CD14-positive monocyte (primary cell): ENCODE results near the gene ZC3H4. TPM values are rescaled to one million over a fixed set of nuclear protein-coding genes. Genes with fewer than 3 reads are reported as not detected.

ENCODE experiments used
- DNase-seq, 3 donors: peaks; one replicate each; pipeline ENCODE4 v3.0.0-alpha.2; 2011 to 2022
- H2AFZ ChIP-seq: 2 replicates; pipeline ENCODE4 v1.6.0; 2012; ENCODE audit warnings: mild to moderate bottlenecking, low read depth, low read length, inconsistent platforms; ENCODE audit not compliant: insufficient read depth, poor library complexity, severe bottlenecking
- H3K27ac ChIP-seq, 2 donors: 1 replicate in 1 of 2; 2 replicates in 1 of 2; pipeline ENCODE4 v1.5.1; 2012 to 2013; ENCODE audit warnings: low read length in 2 of 2, control low read depth in 1 of 2, inconsistent platforms in 1 of 2, low read depth in 1 of 2, mild to moderate bottlenecking in 1 of 2
- H3K27me3 ChIP-seq, 2 donors: one replicate each; pipeline versions ENCODE4 v1.6.0 to v1.6.1; 2011 to 2013; ENCODE audit warnings: low read length in 2 of 2; ENCODE audit not compliant: control insufficient read depth in 2 of 2, insufficient read depth in 2 of 2
- H3K36me3 ChIP-seq, 2 donors: replicated peaks in 1 of 2; 1 replicate in 1 of 2; 2 replicates in 1 of 2; pipeline versions ENCODE4 v1.5.1 to v1.6.1; 2012 to 2013; ENCODE audit warnings: low read length in 2 of 2, control low read depth in 1 of 2, inconsistent platforms in 1 of 2, mild to moderate bottlenecking in 1 of 2; ENCODE audit not compliant: insufficient read depth in 2 of 2, control insufficient read depth in 1 of 2
- H3K4me1 ChIP-seq, 2 donors: 1 replicate in 1 of 2; 2 replicates in 1 of 2; pipeline versions ENCODE4 v1.5.1 to v1.6.1; 2012 to 2013; ENCODE audit warnings: low read length in 2 of 2, control low read depth in 1 of 2, inconsistent platforms in 1 of 2, mild to moderate bottlenecking in 1 of 2, moderate library complexity in 1 of 2; ENCODE audit not compliant: insufficient read depth in 2 of 2, control insufficient read depth in 1 of 2
- H3K4me2 ChIP-seq: replicated peaks from 2 replicates; pipeline ENCODE3; 2012; ENCODE audit warnings: low read length, moderate library complexity, mild to moderate bottlenecking; ENCODE audit not compliant: poor library complexity, severe bottlenecking; ENCODE audit errors: extremely low read depth
- H3K4me3 ChIP-seq, 3 experiments: fragments of 200-600 bp in 1 of 3; sonication (generic) in 1 of 3; replicated peaks in 1 of 3; 1 replicate in 2 of 3; 2 replicates in 1 of 3; pipeline ENCODE4 v1.5.1; 2011 to 2013; ENCODE audit warnings: low read length in 3 of 3, mild to moderate bottlenecking in 3 of 3, control low read depth in 2 of 3, low read depth in 2 of 3, inconsistent platforms in 1 of 3, moderate library complexity in 1 of 3
- H3K79me2 ChIP-seq: 2 replicates; pipeline ENCODE4 v1.6.0; 2012; ENCODE audit warnings: mild to moderate bottlenecking, control low read depth, inconsistent platforms, low read length, moderate library complexity; ENCODE audit not compliant: insufficient read depth
- H3K9ac ChIP-seq: 2 replicates; pipeline ENCODE4 v1.6.0; 2017; ENCODE audit warnings: low read length, mild to moderate bottlenecking; ENCODE audit not compliant: insufficient read depth, poor library complexity, severe bottlenecking
- H3K9me3 ChIP-seq, 2 donors: replicated peaks in 1 of 2; 1 replicate in 1 of 2; 2 replicates in 1 of 2; pipeline versions ENCODE4 v1.5.1 to v1.6.1; 2012 to 2013; ENCODE audit warnings: low read length in 2 of 2, control low read depth in 1 of 2; ENCODE audit not compliant: control insufficient read depth in 1 of 2, insufficient read depth in 1 of 2
- H4K20me1 ChIP-seq: 2 replicates; pipeline ENCODE4 v1.6.0; 2012; ENCODE audit warnings: mild to moderate bottlenecking, low read length, control low read depth, moderate library complexity; ENCODE audit not compliant: insufficient read depth
- H3K27ac Mint-ChIP-seq, 7 donors: one replicate each; pipeline ENCODE4 v1.8.0; 2020; ENCODE audit warnings: mild to moderate bottlenecking in 7 of 7, mixed read lengths in 7 of 7, moderate library complexity in 6 of 7, inconsistent platforms in 2 of 7
- H3K27me3 Mint-ChIP-seq, 3 donors: one replicate each; pipeline ENCODE4 v1.8.0; 2021 to 2022; ENCODE audit warnings: low read depth in 3 of 3, mild to moderate bottlenecking in 3 of 3, mixed read lengths in 3 of 3, moderate library complexity in 3 of 3, inconsistent platforms in 1 of 3
- H3K36me3 Mint-ChIP-seq, 2 donors: one replicate each; pipeline ENCODE4 v1.8.0; 2020; ENCODE audit warnings: mixed read lengths in 2 of 2, inconsistent platforms in 1 of 2, mild to moderate bottlenecking in 1 of 2
- H3K4me1 Mint-ChIP-seq: one replicate; pipeline ENCODE4 v1.8.0; 2020; ENCODE audit warnings: mild to moderate bottlenecking, mixed read lengths
- H3K4me3 Mint-ChIP-seq, 2 donors: one replicate each; pipeline ENCODE4 v1.8.0; 2020; ENCODE audit warnings: mild to moderate bottlenecking in 2 of 2, mixed read lengths in 2 of 2, moderate library complexity in 1 of 2
- H3K9me3 Mint-ChIP-seq, 7 donors: one replicate each; pipeline ENCODE4 v1.8.0; 2020 to 2022; ENCODE audit warnings: mixed read lengths in 7 of 7, mild to moderate bottlenecking in 6 of 7, moderate library complexity in 6 of 7, inconsistent platforms in 2 of 7
- WGBS: methylation state at CpG from one replicate; pipeline ENCODE4 v1.1.5; 2013; ENCODE audit warnings: missing lambda C conversion rate; ENCODE audit not compliant: insufficient coverage; 5-methylcytosine and 5-hydroxymethylcytosine counted together
- intact Hi-C, 2 donors: fragments of 100-400 bp; cut with micrococcal nuclease; formaldehyde crosslinking; loops; one replicate each; pipeline versions ENCODE4 v1.15.0 to v1.15.1; 2023
- polyA plus RNA-seq, 3 donors: library from polyadenylated mRNA; depleted of rRNA in 1 of 3; unstranded in 2 of 3; stranded (reverse) in 1 of 3; fragments of 300-500 nt in 2 of 3; fragments of >200 nt in 1 of 3; fragmentation: Illumina TruSeq in 2 of 3; gene quantifications; 1 replicate in 2 of 3; 2 replicates in 1 of 3; pipeline ENCODE4 v1.2.3, GENCODE V29; 2012 to 2021
- TF ChIP-seq, protein P1 (sequence below): fragments of 200-600 bp; IDR thresholded peaks from one replicate; pipeline ENCODE4 v1.8.0; 2022; ENCODE audit warnings: antibody characterized with exemption, mild to moderate bottlenecking

The ZC3H4 gene
- polyA plus RNA-seq, 3 donors: 0.24 to 9.9 (median 0.60) TPM

DNA sequence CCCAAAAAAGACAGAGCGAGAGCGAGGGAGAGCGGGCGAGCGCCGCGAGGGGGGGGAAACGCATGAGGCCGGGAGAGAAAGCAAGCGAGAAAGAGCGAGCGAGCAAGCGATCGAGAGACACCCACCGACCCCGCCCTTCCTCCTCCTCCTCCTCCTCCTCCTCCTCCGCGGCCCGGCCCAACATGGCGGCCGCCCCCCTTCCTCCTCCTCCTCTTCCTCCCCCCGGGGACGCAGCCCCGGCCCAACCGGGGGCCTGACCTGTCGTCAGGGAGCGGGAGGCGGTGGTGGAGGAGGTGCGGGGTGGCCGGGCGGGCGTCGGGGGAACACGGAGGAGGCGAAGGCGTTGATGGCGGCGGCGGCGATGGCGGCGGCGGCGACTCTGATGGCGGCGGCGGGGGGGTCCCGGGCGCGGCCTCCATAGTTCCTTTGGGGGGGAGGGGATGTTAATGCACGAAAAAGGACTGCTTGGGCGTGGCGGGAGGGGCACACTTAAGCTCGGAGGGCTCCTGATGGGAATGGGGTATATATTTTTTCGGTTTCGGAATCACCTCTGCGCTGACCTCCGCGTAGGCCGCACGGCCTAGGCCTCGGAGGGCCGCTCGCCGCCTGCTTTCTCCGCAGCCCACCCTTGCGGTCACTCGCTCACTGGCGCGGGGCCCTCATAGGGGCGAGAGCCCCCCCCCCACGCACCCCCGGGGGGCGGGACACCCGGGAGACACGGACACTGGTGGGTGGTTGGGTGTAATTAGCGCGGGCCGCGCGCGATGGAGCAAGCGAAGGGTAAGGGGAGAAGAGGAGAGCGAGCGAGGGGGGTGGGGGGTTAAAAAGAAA, 1.2 kb downstream of the ZC3H4 start:
- peaks cover 0 to 2% (median 0%) of the 10 kb centered on the region in 7 donors for H3K9me3 Mint-ChIP-seq
- peak overlapping the region; percentile 93 to 97 (median 94) for H3K4me3 ChIP-seq
- H3K4me1 ChIP-seq: peaks cover 32 to 40% of the 10 kb centered on the region in 2 donors
- DNase-seq: peak; percentile 82 to 90 (median 88)
- no peaks in the 10 kb centered on the region for H3K36me3 ChIP-seq
- peaks cover 42% of the 10 kb centered on the region for H3K4me1 Mint-ChIP-seq
- peak overlapping the region; percentile 97 to 100 for H3K27ac ChIP-seq
- H3K36me3 Mint-ChIP-seq: peaks cover 8 to 13% of the 10 kb centered on the region in 2 donors
- H3K79me2 ChIP-seq: peaks cover 48% of the 10 kb centered on the region
- H4K20me1 ChIP-seq: no peaks in the 10 kb centered on the region
- H2AFZ ChIP-seq: peak overlapping the region; percentile 76
- TF ChIP-seq, protein P1, sequence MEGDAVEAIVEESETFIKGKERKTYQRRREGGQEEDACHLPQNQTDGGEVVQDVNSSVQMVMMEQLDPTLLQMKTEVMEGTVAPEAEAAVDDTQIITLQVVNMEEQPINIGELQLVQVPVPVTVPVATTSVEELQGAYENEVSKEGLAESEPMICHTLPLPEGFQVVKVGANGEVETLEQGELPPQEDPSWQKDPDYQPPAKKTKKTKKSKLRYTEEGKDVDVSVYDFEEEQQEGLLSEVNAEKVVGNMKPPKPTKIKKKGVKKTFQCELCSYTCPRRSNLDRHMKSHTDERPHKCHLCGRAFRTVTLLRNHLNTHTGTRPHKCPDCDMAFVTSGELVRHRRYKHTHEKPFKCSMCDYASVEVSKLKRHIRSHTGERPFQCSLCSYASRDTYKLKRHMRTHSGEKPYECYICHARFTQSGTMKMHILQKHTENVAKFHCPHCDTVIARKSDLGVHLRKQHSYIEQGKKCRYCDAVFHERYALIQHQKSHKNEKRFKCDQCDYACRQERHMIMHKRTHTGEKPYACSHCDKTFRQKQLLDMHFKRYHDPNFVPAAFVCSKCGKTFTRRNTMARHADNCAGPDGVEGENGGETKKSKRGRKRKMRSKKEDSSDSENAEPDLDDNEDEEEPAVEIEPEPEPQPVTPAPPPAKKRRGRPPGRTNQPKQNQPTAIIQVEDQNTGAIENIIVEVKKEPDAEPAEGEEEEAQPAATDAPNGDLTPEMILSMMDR: no peak
- peak overlapping the region; percentile 100 for H3K9ac ChIP-seq
- H3K9me3 ChIP-seq: no peaks in the 10 kb centered on the region
- peak overlapping the region; percentile 99 for H3K4me3 Mint-ChIP-seq
- H3K27me3 ChIP-seq: no peaks in the 10 kb centered on the region
- H3K27ac Mint-ChIP-seq: peak overlapping the region; percentile 99 to 100 (median 100)
- under 1% methylated on average over 50 of the region's 85 CpGs for WGBS
- peaks cover 0 to 12% (median 0%) of the 10 kb centered on the region in 3 donors for H3K27me3 Mint-ChIP-seq
- intact Hi-C loops: loop anchor here (2.0 to 5.0 kb wide), 2 partner anchors 64 to 325 kb away; partner anchors contain the start of genes SLC1A5 (in 1 of the 2) and TMEM160 (in 1 of the 2)
- peak overlapping the region; percentile 94 for H3K4me2 ChIP-seq

DNA sequence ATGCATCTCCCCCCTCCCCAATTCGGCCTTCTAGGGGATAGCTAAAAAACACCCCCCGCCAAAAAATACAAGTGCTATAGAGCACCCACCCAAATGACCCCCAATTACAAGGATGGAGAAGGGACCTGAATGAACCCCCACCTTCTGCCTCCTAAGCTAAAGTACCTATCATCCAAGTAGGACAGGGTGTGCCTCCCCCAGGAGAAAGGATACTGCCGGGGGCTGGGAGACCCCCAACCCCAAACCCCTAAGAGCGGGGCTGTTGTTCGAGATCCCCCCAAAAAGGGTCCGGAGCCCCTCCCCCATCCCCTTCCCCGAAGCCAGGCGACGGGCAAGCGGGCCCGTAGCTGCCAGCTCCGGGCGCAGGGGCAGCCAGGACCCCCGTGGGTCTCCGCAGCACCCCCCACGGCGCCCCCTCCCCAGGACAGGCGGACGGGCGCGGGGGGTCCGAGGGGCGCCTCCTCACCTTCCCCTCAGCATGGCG, 1.9 kb downstream of the ZC3H4 start:
- peak overlapping the region; percentile 94 for H3K4me2 ChIP-seq
- H3K9me3 ChIP-seq: no peaks in the 10 kb centered on the region
- TF ChIP-seq, protein P1: no peak
- H3K9ac ChIP-seq: peak overlapping the region; percentile 100
- WGBS: 0% methylated on average over 9 of the region's 24 CpGs
- Mint-ChIP-seq H3K4me3 (peak overlapping the region; percentile 99), H3K27me3 (peaks cover 0 to 12% (median 0%) of the 10 kb centered on the region in 3 donors), H3K9me3 (peaks cover 0 to 2% (median 0%) of the 10 kb centered on the region in 7 donors), H3K4me1 (peaks cover 48% of the 10 kb centered on the region), H3K27ac (peak overlapping the region; percentile 99 to 100 (median 100)), H3K36me3 (peaks cover 11 to 13% of the 10 kb centered on the region in 2 donors)
- DNase-seq: no peak
- peaks cover 39 to 46% of the 10 kb centered on the region in 2 donors for H3K4me1 ChIP-seq
- H3K79me2 ChIP-seq: peaks cover 55% of the 10 kb centered on the region
- peak overlapping the region; percentile 97 to 100 for H3K27ac ChIP-seq
- peak overlapping the region; percentile 93 to 97 (median 94) for H3K4me3 ChIP-seq
- H4K20me1 ChIP-seq: peaks cover 7% of the 10 kb centered on the region
- H3K36me3 ChIP-seq: peaks cover 0 to 2% of the 10 kb centered on the region in 2 donors
- H3K27me3 ChIP-seq: no peaks in the 10 kb centered on the region
- intact Hi-C loops: loop anchor here (2.0 to 5.0 kb wide), 2 partner anchors 63 to 324 kb away; partner anchors contain the start of genes SLC1A5 (in 1 of the 2) and TMEM160 (in 1 of the 2)
- H2AFZ ChIP-seq: peak overlapping the region; percentile 76
